Measurements from ENCODE around the gene HLCS.

HLCS gene

DNA sequence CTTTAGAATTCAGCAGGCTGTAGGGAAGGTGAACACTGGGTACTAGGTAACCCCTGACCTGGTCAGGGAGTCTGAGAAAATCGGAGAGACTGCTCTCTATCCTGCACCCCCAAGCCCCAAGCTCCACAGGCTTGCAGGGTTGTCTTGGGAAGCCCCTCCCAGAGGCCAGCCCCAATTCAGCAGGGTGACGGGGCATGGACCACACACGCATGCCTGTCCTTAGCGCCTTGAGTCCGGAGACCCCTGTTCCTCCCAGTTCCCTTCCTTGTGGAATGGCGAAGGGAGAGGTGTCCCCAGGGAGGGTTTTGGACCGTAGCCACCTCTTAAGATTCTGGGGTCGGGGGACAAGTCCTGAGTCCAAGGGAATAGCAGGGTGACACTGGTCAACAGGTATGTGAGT lies 116.1 kb downstream of the HLCS start:
- no peak for FAIRE-seq
- no peak for TF ChIP-seq CTCF (IDR thresholded peaks at IDR 0.05; ENCODE audit: insufficient read depth, missing control alignments)
- DNase-seq (ENCODE audit: insufficient read length, low spot score), result no peak

GRCh38 chr21:36849461-36850105 lies 116.9 kb downstream of the HLCS start:
- TF ChIP-seq CTCF (IDR thresholded peaks at IDR 0.05; ENCODE audit: insufficient read depth, missing control alignments), result no peak
- no peak for DNase-seq (ENCODE audit: insufficient read length, low spot score)
- FAIRE-seq, result no peak

GRCh38 chr21:36848730-36849274 lies 117.7 kb downstream of the HLCS start:
- no peak for TF ChIP-seq CTCF (IDR thresholded peaks at IDR 0.05; ENCODE audit: insufficient read depth, missing control alignments)
- no peak for FAIRE-seq

GRCh38 chr21:36847189-36847588 lies 119.3 kb downstream of the HLCS start:
- TF ChIP-seq CTCF (IDR thresholded peaks at IDR 0.05; ENCODE audit: insufficient read depth, missing control alignments), result no peak
- DNase-seq (ENCODE audit: insufficient read length, low spot score) (no peak), FAIRE-seq (no peak)

More at GRCh38 chr21:36848730-36849274, 117.7 kb downstream of the HLCS start:
- DNase-seq (ENCODE audit: insufficient read length, low spot score), result no peak

GRCh38 chr21:36846631-36847030 lies 119.8 kb downstream of the HLCS start:
- DNase-seq (ENCODE audit: insufficient read length, low spot score) (no peak), FAIRE-seq (no peak)
- TF ChIP-seq CTCF (IDR thresholded peaks at IDR 0.05; ENCODE audit: insufficient read depth, missing control alignments), result no peak

DNA sequence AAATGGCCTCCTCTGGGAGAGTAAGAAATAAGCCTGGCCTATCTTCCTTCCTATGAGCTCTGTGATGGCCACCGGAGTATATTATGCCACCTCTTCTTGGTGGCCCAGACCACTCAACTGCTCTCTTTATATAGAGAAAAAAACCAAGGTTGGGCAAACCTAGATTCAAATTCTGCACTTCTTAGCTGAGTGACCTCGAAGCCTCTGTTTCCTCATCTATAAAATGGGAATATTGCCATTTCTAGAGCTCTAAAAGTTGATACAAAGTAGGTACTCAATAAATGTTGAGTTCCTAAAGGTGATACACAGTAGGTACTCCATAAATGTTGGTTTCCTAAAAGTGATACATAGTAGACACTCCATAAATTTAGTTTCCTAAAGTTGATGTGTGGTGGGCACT lies 120.7 kb downstream of the HLCS start:
- no peak for DNase-seq (ENCODE audit: insufficient read length, low spot score)
- TF ChIP-seq CTCF (IDR thresholded peaks at IDR 0.05; ENCODE audit: insufficient read depth, missing control alignments), result no peak
- FAIRE-seq, result no peak

- FAIRE-seq, result no peak
- no peak for TF ChIP-seq CTCF (IDR thresholded peaks at IDR 0.05; ENCODE audit: insufficient read depth, missing control alignments)
- no peak for DNase-seq (ENCODE audit: insufficient read length, low spot score)
Observed at GRCh38 chr21:36845070-36845469, 121.4 kb downstream of the HLCS start.
